GM19025 (cell line): Measurements from ENCODE around the gene SPATA16.
"Not testable (repeated sequence)": the region's sequence is repeated elsewhere in the genome, so short reads cannot be mapped to it uniquely, and the experiment has no call there.

Source experiments
- ATAC-seq: cut with Tn5 transposase; IDR thresholded peaks from one replicate; pipeline ENCODE4 v1.9.1; 2021; ENCODE audit warnings: mild to moderate bottlenecking, low read depth, moderate library complexity; ENCODE audit not compliant: unreplicated experiment

The SPATA16 gene

DNA sequence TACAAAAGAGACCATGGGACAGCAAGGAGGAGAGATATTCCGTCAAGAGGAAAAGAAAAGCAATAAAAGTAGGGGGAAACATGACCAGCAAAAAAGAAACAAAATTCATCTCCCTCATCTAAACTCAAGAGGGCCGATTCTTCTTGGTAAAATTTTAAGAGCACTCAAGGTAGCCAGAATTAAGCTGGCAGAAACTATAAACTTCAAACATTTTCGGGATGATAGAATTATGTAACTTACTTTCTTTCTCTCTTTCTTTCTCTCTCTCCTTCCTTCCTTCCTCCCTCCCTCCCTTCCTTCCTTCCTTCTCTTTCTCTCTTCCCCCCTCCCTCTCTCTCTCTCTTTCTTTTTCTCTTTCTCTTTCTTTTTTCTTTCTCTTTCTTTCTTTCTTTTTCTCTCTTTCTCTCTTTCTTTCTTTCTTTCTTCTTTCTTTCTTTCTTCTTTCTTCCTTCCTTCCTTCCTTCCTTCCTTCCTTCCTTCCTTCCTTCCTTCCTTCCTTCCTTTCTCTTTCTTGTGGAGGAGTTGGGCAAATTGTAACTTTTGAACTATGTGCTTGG is 180.3 kb downstream of the SPATA16 start:
- ATAC-seq: not testable (repeated sequence)

DNA sequence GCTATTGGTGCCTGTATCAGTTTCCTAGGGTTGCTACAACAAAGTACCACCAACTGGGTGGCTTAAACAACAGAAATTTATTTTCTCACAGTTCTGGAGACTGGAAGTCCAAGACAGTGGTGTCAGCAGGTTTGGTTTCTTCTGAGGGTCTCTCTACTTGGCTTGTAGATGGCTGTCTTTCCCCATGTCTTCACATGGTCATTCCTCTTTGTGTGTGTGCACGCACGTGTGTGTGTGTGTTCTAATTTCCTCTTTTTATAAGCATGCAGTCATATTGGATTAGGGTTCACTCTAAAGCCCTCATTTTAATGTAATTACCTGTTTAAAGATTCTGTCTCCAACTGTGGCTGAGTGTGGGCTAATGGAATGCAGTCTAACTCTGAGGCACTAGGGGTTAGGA is 182.5 kb downstream of the SPATA16 start:
- no peak for ATAC-seq

DNA sequence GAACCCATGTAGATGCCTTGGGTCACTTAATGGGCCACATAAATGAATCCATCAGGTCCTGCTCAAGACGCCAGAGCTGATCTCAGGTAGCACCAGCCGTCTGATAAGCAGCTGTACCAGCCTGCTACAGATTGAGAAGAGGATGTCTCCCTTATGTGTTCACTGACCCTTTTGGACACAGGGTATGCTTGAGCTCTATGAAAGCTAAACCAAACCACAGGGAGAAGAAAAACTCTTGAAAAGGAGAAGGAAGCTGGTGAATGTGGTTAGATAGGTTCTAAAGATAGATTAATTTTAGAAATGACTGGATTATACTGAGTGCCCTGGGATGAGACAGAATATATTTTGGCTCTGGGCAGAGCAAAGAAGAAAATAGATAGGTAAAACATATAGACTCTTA is 187.5 kb downstream of the SPATA16 start:
- ATAC-seq: no peak

GRCh38 chr3:172951511-172951910 is 189.5 kb downstream of the SPATA16 start:
- no peak for ATAC-seq

GRCh38 chr3:172946061-172946460 is 195.0 kb downstream of the SPATA16 start:
- ATAC-seq: no peak

DNA sequence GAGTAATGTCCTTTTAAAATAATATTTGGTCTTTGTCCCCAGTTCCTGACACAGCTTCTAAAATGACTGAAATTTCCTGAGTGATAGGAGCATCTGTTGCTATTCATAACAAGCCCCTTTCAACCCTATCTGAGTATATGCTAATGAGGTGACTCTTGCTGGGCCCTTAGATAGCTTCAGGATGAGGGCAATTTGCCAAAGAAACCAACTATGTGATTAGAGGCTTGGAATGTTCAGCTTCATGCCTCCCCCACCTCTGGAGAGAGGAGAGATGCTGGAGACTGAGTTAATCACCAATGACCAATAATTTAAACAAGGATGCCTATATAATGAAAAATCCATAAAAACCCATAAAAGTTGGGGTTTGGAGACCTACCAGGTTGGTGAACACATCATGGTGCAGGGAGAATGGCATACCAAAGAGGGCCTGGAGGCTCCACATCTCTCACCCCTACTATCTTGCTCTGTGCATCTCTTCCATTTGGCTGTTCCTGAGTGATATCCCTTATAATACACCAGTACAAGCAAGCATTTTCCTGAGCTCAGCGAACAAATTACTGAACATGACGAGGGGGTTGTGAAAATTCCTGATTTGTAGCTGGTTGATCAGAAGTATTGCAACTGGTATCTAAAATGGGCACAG is 201.3 kb downstream of the SPATA16 start:
- no peak for ATAC-seq

- no peak for ATAC-seq
Observed at GRCh38 chr3:172938788-172939187, 202.2 kb downstream of the SPATA16 start.

DNA sequence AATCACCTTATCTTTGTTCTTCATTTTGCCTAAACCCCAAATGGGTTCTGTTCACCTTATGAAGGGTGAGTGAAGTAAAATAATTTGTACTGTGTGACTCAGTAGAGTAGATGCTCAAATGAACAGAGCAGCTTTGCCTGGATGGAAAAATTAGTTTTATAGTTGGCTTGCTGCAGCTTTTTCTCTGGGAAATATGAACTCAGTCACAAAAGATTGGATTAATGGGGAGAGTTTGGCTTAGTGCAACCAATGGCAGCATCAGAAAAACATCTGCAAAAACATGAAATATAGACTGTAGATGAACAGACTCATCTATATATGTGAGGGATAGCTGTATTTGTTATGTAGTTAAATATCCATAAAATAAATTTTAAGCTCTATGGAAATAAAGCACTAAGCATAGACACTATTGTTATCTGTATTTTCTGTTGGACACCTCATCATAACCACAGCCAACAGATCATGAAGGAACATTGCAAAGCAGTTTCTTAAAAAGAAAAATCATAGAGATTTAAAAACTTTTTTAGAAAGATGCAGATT is 209.2 kb downstream of the SPATA16 start:
- no peak for ATAC-seq

DNA sequence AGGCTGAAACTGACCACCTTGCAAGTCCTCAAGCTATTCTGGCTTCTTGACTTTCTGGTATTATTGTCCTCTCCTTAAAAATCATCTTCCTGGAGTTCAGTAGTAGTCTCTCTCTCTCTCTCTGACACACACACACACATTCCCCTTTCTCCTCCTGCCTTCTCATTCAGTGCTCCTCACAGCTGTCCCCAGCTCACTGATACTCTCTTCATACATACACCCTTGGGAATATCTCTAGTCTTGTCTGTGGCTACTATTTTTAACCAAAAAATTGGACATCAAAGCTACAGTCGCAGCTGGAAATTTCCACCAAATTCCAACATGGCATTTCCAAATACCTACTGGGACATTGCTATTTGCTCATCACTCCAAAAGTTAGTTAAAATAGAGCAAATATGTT is 211.6 kb downstream of the SPATA16 start:
- ATAC-seq: no peak

DNA sequence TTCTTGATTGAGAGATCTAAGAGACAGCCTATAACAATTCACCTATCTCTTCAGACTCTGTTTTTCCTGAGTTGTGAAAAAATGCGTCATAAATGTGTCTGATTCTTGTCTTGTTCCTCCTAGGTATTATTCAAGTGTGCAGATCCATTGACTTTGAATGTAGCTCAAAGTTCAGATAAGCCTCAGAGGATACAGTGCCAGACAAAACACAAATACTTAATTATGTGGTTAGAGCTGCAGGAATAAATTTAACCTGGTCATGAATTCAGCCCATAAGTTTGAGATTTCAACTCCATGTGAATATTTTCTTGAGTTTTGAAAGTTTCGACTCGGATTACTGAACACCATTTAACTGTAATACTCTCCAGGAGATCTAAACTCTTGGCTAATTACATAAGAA is 216.5 kb downstream of the SPATA16 start:
- no peak for ATAC-seq

DNA sequence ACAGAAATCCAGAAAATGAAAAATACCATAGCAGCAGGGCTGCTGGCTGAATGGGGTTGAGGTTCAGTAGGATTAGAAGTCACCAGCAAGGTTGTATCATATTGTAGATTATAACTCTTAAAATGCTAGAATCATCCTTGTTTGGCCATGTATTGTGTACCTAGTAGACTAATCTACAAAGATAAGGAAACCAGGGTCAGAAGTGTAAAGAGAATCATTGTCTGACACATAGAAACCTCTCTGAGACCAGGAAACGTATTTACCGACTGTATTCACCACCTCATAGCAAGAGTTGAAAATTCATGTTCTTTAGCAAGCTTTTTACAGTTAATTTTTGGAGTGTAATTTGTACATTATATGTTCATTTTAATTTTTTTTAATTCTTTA is 221.7 kb downstream of the SPATA16 start:
- no peak for ATAC-seq

DNA sequence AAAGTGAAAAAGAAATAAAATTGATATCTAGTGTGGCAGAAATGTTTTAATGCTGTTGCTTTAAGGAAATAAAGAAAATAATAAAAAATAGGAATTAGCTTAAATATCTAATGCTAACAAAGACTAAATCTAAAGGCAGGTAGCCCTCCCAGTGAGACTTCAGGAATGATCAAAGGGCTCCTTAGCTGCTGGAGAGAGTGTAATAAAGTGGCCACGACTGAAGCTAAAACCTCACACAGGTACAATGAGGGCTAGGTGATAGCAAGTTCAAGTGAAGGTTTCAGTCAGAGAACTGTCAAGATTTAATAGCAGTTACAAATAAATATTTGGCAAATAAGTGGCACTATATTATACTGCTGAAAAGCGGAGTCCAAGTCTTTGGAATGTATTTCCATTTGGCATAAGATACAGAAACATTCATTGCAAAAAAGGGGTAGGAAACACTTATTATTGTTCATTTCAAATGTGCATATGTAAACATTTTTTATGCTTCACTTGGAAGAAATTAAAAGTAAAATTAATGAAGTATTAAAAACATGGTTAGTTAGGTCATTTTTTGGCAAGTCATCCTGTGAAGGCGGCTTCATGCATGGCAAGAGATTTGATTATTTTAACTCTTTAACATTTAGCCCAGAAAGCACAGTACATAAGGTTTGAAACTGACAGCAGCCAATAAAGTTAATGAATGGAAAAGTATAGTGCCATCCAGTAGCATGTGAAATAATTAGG is 222.3 kb downstream of the SPATA16 start:
- ATAC-seq: no peak

GRCh38 chr3:172918165-172918564 is 222.9 kb downstream of the SPATA16 start:
- ATAC-seq: no peak

DNA sequence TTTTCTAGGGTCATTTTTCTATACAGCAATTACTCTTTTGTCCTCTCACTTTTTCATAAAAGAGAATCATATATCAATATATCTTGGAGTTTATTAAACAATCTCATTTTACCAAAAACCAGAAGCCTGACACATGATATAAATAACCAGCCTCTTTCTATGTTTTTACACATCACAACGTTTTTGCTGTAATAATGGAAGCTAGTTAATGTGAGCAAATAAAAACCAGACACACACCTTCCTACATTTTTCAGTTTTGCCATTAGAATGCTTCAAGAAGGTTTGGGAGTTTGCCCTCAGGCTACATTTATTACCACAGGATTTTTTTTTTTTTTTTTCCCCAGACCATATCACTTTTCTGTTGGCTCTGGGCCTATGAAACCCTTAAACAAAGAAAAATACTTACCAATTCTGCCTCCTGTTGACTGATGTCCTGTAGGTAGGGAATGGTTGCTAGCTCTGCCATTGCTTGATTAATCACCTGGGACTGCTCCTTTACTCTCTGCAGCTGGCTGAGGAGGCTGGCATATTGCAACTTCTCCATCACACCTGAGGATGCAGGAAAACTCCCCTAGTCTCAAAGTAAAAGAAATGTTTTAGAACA is 225.0 kb downstream of the SPATA16 start:
- no peak for ATAC-seq

GRCh38 chr3:172914854-172915253 is 226.2 kb downstream of the SPATA16 start:
- no peak for ATAC-seq

- no peak for ATAC-seq
Observed at GRCh38 chr3:172913911-172914655, 227.0 kb downstream of the SPATA16 start.

- no peak for ATAC-seq
Observed at GRCh38 chr3:172911142-172911541, 229.9 kb downstream of the SPATA16 start.

- no peak for ATAC-seq
Observed at GRCh38 chr3:172908771-172909270, 232.2 kb downstream of the SPATA16 start.

DNA sequence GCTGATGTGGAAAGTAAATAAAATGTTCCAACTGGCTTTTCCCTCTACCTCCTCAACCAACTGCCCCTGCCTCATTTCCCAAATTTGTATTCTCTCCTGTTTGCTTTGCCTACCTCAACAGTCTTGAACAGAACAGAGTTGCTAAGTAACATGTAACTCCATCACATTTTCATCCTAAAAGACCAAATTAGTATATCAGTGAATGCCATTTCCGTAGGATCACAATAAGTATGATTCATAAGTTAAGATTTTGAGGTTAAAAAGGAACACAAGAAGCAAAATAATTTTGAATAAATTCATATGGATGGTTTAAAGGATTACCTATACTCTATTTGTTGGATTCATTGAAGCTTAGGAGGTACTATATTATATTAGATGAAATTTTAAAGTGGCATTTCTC is 235.6 kb downstream of the SPATA16 start:
- no peak for ATAC-seq

DNA sequence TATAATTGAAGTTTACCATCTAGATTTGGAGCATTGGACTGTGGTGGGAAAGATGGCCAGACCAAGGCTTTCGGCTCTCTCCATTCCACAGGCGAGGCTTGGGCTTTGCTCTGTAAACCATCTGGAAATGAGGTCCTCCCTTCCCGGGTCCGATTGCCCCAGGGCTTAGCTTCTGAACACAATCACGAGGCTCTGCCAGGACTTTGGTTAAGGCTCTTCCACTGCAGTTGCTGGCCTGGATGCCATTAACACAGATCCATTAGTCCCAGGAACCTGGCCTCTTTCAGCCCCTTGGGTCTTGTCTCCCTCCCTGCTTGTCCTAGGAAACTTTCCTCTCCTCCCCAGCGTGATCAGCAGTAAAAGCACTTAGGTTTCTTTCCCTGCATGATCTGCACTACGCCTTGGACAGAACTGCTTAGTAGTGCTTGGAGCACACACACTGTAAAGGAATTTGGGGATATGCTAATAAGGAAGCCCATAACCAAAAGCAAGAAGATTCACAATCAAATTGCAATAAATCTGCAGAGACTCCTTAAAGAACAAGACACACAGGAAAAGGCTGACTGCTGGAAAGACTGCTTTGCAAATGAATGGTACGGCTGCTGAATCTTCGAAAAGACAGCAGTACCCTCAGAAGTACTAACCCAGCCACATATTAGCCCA is 236.2 kb downstream of the SPATA16 start:
- no peak for ATAC-seq
